Measurements from ENCODE around the gene PRSS48.
"Not testable (repeated sequence)": the region's sequence is repeated elsewhere in the genome, so short reads cannot be mapped to it uniquely, and the experiment has no call there.

Gene PRSS48

GRCh38 chr4:151260526-151260925 is 16.4 kb upstream of the PRSS48 start:
- no peak for DNase-seq (ENCODE audit: low read depth in 2 of 2)

GRCh38 chr4:151263455-151263854 is 13.5 kb upstream of the PRSS48 start:
- DNase-seq (ENCODE audit: low read depth in 2 of 2): no peak

- no peak for DNase-seq (ENCODE audit: low read depth in 2 of 2)
These were observed 10.5 kb upstream of the PRSS48 start for GRCh38 chr4:151266497-151266896.

GRCh38 chr4:151267104-151267503 is 9.9 kb upstream of the PRSS48 start:
- DNase-seq (ENCODE audit: low read depth in 2 of 2): no peak

GRCh38 chr4:151267822-151268535 is 9.0 kb upstream of the PRSS48 start:
- no peak for DNase-seq (ENCODE audit: low read depth in 2 of 2)

GRCh38 chr4:151268905-151269304 is 8.1 kb upstream of the PRSS48 start:
- not testable (repeated sequence) for DNase-seq (ENCODE audit: low read depth in 2 of 2)

GRCh38 chr4:151284534-151285245 is 7.7 kb downstream of the PRSS48 start:
- DNase-seq (ENCODE audit: low read depth in 2 of 2): no peak

- no peak for DNase-seq (ENCODE audit: low read depth in 2 of 2)
These were observed 10.4 kb downstream of the PRSS48 start for GRCh38 chr4:151287409-151287808.

- no peak for DNase-seq (ENCODE audit: low read depth in 2 of 2)
These were observed 14.5 kb downstream of the PRSS48 start for GRCh38 chr4:151291485-151291884.

GRCh38 chr4:151292038-151292437 is 15.1 kb downstream of the PRSS48 start:
- no peak for DNase-seq (ENCODE audit: low read depth in 2 of 2)

- DNase-seq (ENCODE audit: low read depth in 2 of 2): no peak
These were observed 18.0 kb downstream of the PRSS48 start for GRCh38 chr4:151294833-151295496.

GRCh38 chr4:151296227-151296626 is 19.3 kb downstream of the PRSS48 start:
- no peak for DNase-seq (ENCODE audit: low read depth in 2 of 2)

- DNase-seq (ENCODE audit: low read depth in 2 of 2): no peak
These were observed 20.2 kb downstream of the PRSS48 start for GRCh38 chr4:151297170-151297569.

- no peak for DNase-seq (ENCODE audit: low read depth in 2 of 2)
These were observed 25.5 kb downstream of the PRSS48 start for GRCh38 chr4:151302432-151302831.

- no peak for DNase-seq (ENCODE audit: low read depth in 2 of 2)
These were observed 27.3 kb downstream of the PRSS48 start for GRCh38 chr4:151304226-151304625.

GRCh38 chr4:151304755-151305154 is 27.8 kb downstream of the PRSS48 start:
- DNase-seq (ENCODE audit: low read depth in 2 of 2): no peak

GRCh38 chr4:151310124-151310728 is 33.3 kb downstream of the PRSS48 start:
- no peak for DNase-seq (ENCODE audit: low read depth in 2 of 2)

GRCh38 chr4:151313306-151314009 is 36.5 kb downstream of the PRSS48 start:
- no peak for DNase-seq (ENCODE audit: low read depth in 2 of 2)

- DNase-seq (ENCODE audit: low read depth in 2 of 2): no peak
These were observed 37.0 kb downstream of the PRSS48 start for GRCh38 chr4:151314010-151314355.

- DNase-seq (ENCODE audit: low read depth in 2 of 2): no peak
These were observed 37.5 kb downstream of the PRSS48 start for GRCh38 chr4:151314479-151314878.

GRCh38 chr4:151315212-151315886 is 38.4 kb downstream of the PRSS48 start:
- DNase-seq (ENCODE audit: low read depth in 2 of 2): no peak
